ENCODE data around the gene KRTAP12-4.
A peak's percentile ranks its signal among the peaks of the same experiment; 100 is the strongest.
"Not testable (repeated sequence)": the region's sequence is repeated elsewhere in the genome, so short reads cannot be mapped to it uniquely, and the experiment has no call there.

Gene KRTAP12-4

GRCh38 chr21:44630440-44630839, 24.0 kb downstream of the KRTAP12-4 start:
- DNase-seq (ENCODE audit: low spot score) = no peak

GRCh38 chr21:44628707-44629391, 25.6 kb downstream of the KRTAP12-4 start:
- DNase-seq (ENCODE audit: low spot score) = no peak

GRCh38 chr21:44627831-44628233, 26.6 kb downstream of the KRTAP12-4 start:
- DNase-seq (ENCODE audit: low spot score) = not testable (repeated sequence)

- not testable (repeated sequence) for DNase-seq (ENCODE audit: low spot score)
Observed at GRCh38 chr21:44627181-44627822, 27.2 kb downstream of the KRTAP12-4 start.

- no peak for DNase-seq (ENCODE audit: low spot score)
Observed at GRCh38 chr21:44626673-44627143, 27.8 kb downstream of the KRTAP12-4 start, which contains the start of gene KRTAP10-9. Gene KRTAP10-9, plus strand, starts transcription at chr21:44627093. Its CDS starts 79 bp downstream, at chr21:44627172.

GRCh38 chr21:44626262-44626661, 28.2 kb downstream of the KRTAP12-4 start:
- no peak for DNase-seq (ENCODE audit: low spot score)

GRCh38 chr21:44625756-44626155, 28.7 kb downstream of the KRTAP12-4 start:
- DNase-seq (ENCODE audit: low spot score) = no peak

- DNase-seq (ENCODE audit: low spot score) = no peak
Observed at GRCh38 chr21:44623575-44623974, 30.9 kb downstream of the KRTAP12-4 start.

GRCh38 chr21:44619886-44620285, 34.6 kb downstream of the KRTAP12-4 start:
- no peak for DNase-seq (ENCODE audit: low spot score)

- DNase-seq (ENCODE audit: low spot score) = no peak
Observed at GRCh38 chr21:44618909-44619308, 35.5 kb downstream of the KRTAP12-4 start.

GRCh38 chr21:44618504-44618903, 36.0 kb downstream of the KRTAP12-4 start:
- peak; percentile 37 for DNase-seq (ENCODE audit: low spot score)

GRCh38 chr21:44617071-44617501, 37.4 kb downstream of the KRTAP12-4 start:
- DNase-seq (ENCODE audit: low spot score) = no peak

- no peak for DNase-seq (ENCODE audit: low spot score)
Observed at GRCh38 chr21:44616591-44616926, 37.9 kb downstream of the KRTAP12-4 start.

GRCh38 chr21:44615911-44616590, 38.4 kb downstream of the KRTAP12-4 start:
- DNase-seq (ENCODE audit: low spot score) = no peak

GRCh38 chr21:44615466-44615865, 39.0 kb downstream of the KRTAP12-4 start:
- DNase-seq (ENCODE audit: low spot score) = no peak

- DNase-seq (ENCODE audit: low spot score) = no peak
Observed at GRCh38 chr21:44614961-44615391, 39.5 kb downstream of the KRTAP12-4 start.

- DNase-seq (ENCODE audit: low spot score) = no peak
Observed at GRCh38 chr21:44614161-44614631, 40.3 kb downstream of the KRTAP12-4 start.

GRCh38 chr21:44613386-44614155, 40.9 kb downstream of the KRTAP12-4 start:
- DNase-seq (ENCODE audit: low spot score) = no peak

- no peak for DNase-seq (ENCODE audit: low spot score)
Observed at GRCh38 chr21:44612669-44613229, 41.7 kb downstream of the KRTAP12-4 start.

GRCh38 chr21:44612029-44612486, 42.4 kb downstream of the KRTAP12-4 start, which contains the start of gene KRTAP10-8:
Gene KRTAP10-8, plus strand, starts transcription at chr21:44612079. Its CDS starts 22 bp downstream, at chr21:44612101.
- no peak for DNase-seq (ENCODE audit: low spot score)

- DNase-seq (ENCODE audit: low spot score) = no peak
Observed at GRCh38 chr21:44611551-44611950, 42.9 kb downstream of the KRTAP12-4 start.

Data from GM03348 (cell line).